HEK293 (cell line): ENCODE measurements around the gene FNDC11.

ENCODE experiments used
- KLF7 ChIP-seq: fragments of 450-650 bp; formaldehyde crosslinking; IDR thresholded peaks from 2 replicates; pipeline ENCODE4 v1.5.1; 2016; ENCODE audit warnings: missing biosample characterization, missing genetic modification characterization, borderline replicate concordance
- ZNF140 ChIP-seq: fragments of 450-650 bp; formaldehyde crosslinking; IDR thresholded peaks from 2 replicates; pipeline ENCODE4 v1.5.1; 2016; ENCODE audit warnings: missing biosample characterization, missing genetic modification characterization
- ZNF274 ChIP-seq, 2 experiments: fragments of 200-500 bp in 1 of 2; fragments of 450-650 bp in 1 of 2; sonication (Bioruptor generic) in 1 of 2; formaldehyde crosslinking in 1 of 2; IDR thresholded peaks; 2 replicates each; pipeline versions ENCODE4 v1.5.1 to v1.6.1; 2014 to 2016; ENCODE audit warnings: borderline replicate concordance in 1 of 2, inconsistent platforms in 1 of 2, low read length in 1 of 2, missing biosample characterization in 1 of 2, missing genetic modification characterization in 1 of 2
- TF ChIP-seq, protein P1 (sequence below): fragments of 450-650 bp; formaldehyde crosslinking; IDR thresholded peaks from 2 replicates; pipeline ENCODE4 v1.5.1; 2016; ENCODE audit warnings: missing biosample characterization, missing genetic modification characterization
- TF ChIP-seq, protein P2 (sequence below): fragments of 450-650 bp; formaldehyde crosslinking; IDR thresholded peaks from 2 replicates; pipeline ENCODE4 v1.5.1; 2016; ENCODE audit warnings: missing biosample characterization, missing genetic modification characterization
- TF ChIP-seq, protein P3 (sequence below): fragments of 450-650 bp; formaldehyde crosslinking; conservative IDR thresholded peaks from 2 replicates; pipeline ENCODE4 v1.5.1; 2016; ENCODE audit warnings: low read depth, missing biosample characterization, missing genetic modification characterization
- TF ChIP-seq, protein P4 (sequence below): fragments of 450-650 bp; formaldehyde crosslinking; IDR thresholded peaks from 2 replicates; pipeline ENCODE4 v1.5.1; 2016; ENCODE audit warnings: missing biosample characterization, missing genetic modification characterization

DNA sequence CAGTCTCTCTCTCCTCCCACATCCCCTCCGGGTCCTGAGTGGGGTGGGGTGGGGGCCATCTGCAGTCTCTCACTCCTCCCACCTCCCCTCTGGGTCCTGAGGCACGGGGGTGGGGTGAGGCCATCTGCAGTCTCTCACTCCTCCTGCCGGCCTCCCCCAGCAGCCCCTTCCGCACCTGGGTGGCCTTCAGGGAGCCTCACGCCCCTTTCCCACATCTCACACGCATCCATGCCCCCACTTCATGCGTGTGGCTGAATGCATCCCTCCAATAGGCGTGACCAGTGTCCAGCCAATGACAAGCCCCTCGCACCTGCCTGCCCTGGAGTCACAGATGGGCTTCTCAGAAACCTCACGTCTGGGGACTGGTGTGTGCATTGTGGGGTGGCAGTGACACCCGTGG lies 5.4 kb upstream of the FNDC11 start:
- TF ChIP-seq, protein P1, sequence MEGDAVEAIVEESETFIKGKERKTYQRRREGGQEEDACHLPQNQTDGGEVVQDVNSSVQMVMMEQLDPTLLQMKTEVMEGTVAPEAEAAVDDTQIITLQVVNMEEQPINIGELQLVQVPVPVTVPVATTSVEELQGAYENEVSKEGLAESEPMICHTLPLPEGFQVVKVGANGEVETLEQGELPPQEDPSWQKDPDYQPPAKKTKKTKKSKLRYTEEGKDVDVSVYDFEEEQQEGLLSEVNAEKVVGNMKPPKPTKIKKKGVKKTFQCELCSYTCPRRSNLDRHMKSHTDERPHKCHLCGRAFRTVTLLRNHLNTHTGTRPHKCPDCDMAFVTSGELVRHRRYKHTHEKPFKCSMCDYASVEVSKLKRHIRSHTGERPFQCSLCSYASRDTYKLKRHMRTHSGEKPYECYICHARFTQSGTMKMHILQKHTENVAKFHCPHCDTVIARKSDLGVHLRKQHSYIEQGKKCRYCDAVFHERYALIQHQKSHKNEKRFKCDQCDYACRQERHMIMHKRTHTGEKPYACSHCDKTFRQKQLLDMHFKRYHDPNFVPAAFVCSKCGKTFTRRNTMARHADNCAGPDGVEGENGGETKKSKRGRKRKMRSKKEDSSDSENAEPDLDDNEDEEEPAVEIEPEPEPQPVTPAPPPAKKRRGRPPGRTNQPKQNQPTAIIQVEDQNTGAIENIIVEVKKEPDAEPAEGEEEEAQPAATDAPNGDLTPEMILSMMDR, result no peak
- TF ChIP-seq, protein P2, sequence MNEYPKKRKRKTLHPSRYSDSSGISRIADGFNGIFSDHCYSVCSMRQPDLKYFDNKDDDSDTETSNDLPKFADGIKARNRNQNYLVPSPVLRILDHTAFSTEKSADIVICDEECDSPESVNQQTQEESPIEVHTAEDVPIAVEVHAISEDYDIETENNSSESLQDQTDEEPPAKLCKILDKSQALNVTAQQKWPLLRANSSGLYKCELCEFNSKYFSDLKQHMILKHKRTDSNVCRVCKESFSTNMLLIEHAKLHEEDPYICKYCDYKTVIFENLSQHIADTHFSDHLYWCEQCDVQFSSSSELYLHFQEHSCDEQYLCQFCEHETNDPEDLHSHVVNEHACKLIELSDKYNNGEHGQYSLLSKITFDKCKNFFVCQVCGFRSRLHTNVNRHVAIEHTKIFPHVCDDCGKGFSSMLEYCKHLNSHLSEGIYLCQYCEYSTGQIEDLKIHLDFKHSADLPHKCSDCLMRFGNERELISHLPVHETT, result no peak
- no peak for TF ChIP-seq ZNF140 (tag by site-specific recombination)
- TF ChIP-seq, protein P3, sequence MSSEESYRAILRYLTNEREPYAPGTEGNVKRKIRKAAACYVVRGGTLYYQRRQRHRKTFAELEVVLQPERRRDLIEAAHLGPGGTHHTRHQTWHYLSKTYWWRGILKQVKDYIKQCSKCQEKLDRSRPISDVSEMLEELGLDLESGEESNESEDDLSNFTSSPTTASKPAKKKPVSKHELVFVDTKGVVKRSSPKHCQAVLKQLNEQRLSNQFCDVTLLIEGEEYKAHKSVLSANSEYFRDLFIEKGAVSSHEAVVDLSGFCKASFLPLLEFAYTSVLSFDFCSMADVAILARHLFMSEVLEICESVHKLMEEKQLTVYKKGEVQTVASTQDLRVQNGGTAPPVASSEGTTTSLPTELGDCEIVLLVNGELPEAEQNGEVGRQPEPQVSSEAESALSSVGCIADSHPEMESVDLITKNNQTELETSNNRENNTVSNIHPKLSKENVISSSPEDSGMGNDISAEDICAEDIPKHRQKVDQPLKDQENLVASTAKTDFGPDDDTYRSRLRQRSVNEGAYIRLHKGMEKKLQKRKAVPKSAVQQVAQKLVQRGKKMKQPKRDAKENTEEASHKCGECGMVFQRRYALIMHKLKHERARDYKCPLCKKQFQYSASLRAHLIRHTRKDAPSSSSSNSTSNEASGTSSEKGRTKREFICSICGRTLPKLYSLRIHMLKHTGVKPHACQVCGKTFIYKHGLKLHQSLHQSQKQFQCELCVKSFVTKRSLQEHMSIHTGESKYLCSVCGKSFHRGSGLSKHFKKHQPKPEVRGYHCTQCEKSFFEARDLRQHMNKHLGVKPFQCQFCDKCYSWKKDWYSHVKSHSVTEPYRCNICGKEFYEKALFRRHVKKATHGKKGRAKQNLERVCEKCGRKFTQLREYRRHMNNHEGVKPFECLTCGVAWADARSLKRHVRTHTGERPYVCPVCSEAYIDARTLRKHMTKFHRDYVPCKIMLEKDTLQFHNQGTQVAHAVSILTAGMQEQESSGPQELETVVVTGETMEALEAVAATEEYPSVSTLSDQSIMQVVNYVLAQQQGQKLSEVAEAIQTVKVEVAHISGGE (tag by site-specific recombination), result no peak
- no peak for TF ChIP-seq KLF7 (tag by site-specific recombination)
- TF ChIP-seq, protein P4, sequence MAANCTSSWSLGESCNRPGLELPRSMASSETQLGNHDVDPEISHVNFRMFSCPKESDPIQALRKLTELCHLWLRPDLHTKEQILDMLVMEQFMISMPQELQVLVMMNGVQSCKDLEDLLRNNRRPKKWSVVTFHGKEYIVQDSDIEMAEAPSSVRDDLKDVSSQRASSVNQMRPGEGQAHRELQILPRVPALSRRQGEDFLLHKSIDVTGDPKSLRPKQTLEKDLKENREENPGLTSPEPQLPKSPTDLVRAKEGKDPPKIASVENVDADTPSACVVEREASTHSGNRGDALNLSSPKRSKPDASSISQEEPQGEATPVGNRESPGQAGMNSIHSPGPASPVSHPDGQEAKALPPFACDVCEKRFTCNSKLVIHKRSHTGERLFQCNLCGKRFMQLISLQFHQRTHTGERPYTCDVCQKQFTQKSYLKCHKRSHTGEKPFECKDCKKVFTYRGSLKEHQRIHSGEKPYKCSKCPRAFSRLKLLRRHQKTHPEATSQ (tag by site-specific recombination), result no peak
- no peak for TF ChIP-seq ZNF274 (IDR thresholded peaks at IDR 0.05; ENCODE audit: low read length)
- TF ChIP-seq ZNF274 (tag by site-specific recombination; IDR thresholded peaks at IDR 0.05; ENCODE audit: borderline replicate concordance), result no peak
